Activated CD8-positive, alpha-beta memory T cell treated with anti-CD3 and anti-CD28 coated beads, Interleukin-2, amount 50 U/mL, for 4 hours (primary cell): ENCODE results near the gene SLC8A1.

Source experiments
- DNase-seq: peaks from one replicate; pipeline ENCODE4 v3.0.0-alpha.2; 2020

Gene SLC8A1

DNA sequence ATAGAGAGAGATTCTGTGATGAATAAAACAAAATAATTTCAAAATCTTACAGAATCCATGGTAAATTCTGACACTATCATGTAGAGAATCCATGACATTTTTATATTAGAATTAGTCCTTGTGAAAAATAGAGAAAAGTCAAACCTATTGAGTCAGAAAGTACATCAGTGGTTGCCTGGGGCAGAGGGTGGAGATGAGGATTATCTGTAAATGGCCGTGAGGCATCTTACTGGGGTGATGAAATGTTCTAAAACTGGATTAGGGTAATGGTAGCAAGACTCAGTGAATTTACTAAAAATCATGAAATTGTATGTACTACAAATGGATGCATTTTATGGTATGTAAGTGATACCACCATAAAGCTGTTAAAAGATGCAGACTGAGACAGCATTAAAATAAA is 323.1 kb downstream of the SLC8A1 start:
- DNase-seq: no peak

DNA sequence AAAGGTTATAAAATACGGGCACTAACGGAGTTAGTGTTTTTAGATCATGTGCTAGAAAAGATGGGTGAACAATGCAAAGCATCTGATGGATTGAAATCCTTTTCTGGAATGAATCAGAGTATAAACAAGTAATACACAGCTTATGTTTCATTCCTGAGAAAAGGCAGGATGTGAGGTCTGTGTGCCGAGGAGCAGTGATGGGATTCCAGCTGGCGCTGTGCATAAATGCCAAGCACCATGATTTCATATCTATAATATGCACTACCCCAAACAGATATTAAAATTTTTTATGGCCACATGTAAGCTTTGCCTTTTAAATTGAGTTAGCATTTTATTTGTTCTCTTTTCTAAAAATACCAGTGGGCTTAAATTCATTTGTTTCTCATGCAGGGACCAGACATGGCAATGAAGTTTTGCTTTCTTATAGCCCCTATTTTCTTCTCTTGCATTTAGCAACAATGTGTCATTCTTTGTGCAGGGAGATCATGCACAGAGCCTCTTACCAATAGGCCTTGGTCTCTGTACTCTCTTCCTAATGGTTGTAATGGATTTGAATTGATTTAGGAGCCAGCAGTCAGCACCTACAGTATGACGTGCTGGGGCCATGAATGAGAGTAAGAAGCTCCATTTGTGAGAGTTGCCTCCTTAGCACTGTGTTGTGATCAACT is 323.9 kb downstream of the SLC8A1 start:
- DNase-seq: no peak

DNA sequence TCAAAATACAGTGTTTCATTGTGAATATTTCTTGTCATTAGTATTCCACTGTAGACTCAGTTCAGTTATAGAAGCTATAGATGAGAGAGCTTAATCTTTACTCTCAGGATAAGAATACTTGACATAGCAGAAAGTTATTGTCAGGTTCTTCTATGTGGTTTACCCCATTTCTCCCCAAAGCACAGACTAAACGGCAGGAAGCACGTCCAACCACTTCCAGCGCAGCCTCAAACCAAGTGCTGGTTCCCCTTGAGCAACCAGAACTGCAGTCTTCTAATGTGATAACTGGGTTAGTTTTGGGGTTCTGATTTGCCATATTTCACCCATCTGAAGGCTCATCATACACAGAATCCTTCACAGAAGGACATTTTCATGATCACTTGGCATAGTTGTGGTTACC is 324.7 kb downstream of the SLC8A1 start:
- no peak for DNase-seq

DNA sequence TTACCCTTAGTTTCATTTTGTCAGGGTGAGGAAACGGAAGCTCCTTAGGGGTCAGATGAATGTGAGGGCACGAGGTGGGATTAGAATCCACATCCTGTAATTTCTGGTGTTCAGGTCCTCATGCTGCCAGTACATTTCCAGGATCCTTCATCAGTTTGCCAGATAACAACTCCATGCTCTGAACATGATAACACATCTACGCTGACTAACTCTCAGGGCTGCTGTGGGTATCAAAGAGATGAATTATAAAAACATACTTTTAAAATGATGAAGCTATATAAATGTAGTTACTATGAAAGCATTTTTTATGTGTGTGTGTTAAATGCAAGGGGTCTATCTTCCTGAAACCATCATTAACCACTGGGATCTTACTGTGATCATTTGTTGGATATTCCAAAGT is 325.9 kb downstream of the SLC8A1 start:
- DNase-seq: no peak

DNA sequence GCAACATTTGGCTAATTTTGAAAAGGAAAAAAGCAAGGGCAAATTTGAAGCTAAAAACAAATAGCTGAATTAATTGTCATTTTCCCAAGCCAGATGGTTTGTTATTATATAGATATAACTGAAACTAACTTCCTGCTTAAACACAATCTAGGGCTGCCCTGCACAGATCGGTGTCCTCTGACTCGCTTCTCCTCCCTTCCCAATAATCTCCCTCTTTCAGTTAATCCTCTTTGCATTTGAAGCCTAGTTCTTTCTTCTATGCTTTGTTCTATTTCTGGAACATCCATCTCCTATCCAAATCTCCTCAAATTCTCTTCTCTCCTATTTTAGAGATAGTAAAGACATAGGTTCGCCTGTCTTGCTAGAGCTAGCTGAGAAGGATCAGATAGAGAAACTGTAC is 328.1 kb downstream of the SLC8A1 start:
- no peak for DNase-seq

DNA sequence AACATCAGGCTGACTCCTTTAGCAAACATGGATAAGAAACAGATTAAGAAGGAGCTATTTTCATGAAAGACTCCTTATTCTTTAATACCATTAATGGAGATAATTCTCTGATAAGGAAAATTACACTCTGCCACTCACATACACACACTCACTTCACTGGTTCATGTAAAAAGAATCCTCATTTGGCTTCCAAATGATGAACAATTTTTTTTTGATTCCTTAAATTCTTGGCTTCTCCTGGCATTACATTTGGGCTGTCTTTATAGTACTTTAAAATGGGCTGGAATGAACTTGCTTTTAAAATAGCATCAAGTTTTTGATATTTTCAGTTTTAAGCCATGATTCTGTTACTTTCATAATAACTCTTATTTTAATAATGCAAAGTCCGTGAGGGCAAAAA is 328.6 kb downstream of the SLC8A1 start:
- DNase-seq: no peak

DNA sequence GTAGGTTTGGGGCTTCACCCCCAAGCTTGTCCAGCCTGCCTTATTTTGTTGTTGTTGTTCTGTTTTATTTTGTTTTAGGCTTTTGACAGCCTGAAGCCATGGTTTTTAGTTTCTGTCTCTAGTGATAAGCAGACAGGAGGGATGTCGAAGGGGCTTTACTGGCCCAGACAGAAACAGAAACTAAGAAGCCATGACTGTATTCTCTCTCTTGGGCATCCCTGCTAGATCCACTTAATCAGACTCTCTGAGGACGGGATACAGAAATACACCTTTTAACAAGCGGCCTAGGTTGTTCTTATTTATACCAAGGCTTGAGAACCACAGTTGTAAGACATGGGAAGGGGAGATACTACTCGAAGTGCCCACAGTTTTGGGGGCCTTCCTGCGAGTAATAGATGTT is 330.9 kb downstream of the SLC8A1 start:
- no peak for DNase-seq

DNA sequence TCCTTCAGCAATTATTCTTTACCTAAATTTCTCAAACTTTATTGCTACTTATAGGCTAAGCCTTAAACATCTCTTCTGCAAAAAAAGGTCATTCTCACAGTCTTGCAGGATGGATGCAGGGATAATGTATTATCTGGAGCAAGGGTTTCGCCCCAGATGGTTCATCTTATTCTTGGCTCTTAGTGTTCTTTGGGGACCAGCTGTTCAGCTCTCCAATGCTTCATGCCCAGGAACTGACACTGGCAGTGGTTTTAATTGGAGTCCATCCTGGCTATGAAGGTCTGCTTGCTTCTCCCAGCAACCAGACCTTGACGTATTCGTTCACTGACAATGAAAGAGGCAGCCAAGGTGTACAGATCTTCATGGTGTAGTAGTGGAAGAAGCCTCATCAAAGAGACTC is 331.9 kb downstream of the SLC8A1 start:
- no peak for DNase-seq

DNA sequence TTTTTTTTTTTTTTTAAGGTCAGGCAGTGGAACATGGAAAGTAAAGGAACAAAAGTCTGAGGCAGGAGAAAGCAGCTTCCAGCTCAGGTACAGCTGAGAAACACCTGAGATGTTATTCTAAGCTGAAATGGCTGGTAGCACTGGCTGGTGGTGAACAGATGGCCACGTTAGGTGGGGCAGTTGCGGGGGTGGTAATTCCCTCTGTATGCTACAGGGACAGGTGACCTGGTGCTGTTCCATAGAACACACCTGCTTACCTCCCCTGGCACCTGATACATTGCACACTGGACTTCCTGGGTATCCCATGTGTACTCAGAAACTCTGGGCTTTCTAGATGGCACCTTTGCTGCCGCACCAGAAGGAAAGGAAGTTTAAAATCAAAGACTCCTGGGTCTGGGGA is 333.3 kb downstream of the SLC8A1 start:
- DNase-seq: no peak

DNA sequence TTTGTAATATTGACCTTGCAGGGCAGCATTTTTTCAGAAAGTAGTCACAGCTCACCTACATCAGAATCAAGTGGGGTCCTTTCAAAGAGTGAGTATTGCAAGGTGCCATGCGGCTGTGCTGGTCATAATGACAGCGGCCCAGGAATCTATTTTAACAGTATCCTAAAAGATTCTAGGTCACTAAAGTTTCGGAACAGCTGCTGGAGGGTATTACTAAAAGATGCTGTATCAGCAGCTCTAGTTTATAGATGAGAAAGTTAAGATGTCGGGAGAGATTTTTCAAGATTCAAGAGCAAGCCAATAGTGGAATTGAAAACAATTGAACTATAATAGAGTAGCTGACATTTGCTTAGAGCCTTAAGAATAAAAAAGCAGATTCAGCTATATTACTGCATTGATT is 336.0 kb downstream of the SLC8A1 start:
- DNase-seq: no peak

DNA sequence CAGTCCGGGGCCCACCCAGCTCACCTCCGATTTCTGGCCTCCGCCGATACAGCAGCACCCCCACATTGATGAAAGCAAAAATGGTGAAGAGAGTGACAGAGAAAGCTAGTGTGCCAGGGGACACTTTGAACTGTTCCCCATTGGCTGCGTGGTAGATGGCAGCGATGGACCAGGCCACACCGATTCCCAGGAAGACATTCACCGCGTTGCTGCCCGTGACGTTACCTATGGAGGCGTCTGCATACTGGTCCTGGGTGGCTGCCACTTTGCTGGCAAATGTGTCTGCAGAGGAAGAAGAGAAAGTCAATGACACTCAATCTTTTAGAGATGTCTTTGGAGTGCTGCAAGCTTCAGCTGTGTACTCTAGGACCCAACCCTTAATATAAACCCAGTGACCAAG is 336.5 kb downstream of the SLC8A1 start:
- no peak for DNase-seq

DNA sequence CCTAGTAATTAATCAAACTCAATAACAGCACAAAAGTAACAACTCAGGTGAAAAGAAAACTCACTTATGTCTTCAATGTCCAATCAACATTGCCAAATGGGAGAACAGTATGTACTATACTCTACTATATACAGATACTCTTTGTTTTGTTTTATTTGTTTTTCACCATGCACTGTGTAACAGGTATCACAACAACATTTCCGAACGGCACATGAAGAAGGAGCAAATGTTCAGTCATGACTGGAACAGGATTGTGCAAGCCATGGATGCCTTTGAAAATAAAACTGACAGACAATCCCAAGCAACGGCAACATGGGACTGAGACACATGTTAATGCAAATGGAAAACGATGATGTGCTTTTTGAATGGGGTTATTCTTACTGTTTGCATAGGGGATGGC is 337.9 kb downstream of the SLC8A1 start:
- no peak for DNase-seq

DNA sequence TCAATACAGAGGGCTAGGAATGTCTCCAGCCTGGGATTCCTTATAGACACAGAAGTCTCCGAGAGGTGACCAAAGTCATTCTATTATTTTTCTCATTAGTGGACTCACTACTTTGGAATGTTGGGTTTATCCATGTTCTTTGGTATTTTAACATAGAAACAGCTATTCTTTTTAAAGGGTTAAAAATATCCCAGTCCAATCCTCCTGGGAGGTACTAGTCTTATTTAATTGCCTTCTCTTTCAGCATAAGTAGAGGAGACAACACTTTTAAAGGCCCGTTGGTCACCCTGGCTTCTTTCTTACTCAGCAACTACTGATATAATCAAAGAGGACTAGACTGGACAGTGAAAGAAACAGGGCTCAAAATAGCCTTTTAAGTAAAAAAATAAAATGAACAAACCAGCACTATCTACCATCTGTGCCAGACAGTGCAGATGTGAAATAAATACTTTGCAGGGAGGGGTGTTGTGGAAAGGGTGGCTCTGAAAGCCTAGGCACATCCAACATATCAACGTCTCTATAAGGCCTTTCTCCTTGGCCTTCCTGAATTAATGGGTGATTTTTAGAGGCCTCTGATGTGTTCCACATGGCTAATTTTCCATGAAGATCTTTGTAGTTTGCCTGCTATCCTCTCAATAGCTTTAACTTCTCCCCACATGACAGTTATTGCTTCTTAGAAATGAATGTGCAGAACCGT is 338.5 kb downstream of the SLC8A1 start:
- no peak for DNase-seq

DNA sequence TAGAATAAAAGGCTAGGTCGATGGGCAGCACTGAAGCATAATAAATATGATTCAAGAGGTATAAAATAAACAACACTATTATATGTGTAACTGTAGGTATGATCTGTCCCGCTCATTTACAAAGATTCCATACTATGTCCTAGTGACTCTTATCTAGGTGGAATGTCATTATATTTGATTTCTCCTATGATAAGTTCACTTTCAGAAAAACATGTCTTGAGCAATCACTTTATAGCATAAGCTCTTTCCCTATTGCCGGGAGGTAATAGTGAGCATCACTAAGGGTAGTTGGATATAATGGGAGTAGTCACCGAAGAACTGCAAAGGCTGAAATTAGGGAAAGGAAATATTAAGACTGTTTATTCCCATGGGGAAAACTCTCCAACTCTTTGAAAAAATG is 342.5 kb downstream of the SLC8A1 start:
- no peak for DNase-seq

DNA sequence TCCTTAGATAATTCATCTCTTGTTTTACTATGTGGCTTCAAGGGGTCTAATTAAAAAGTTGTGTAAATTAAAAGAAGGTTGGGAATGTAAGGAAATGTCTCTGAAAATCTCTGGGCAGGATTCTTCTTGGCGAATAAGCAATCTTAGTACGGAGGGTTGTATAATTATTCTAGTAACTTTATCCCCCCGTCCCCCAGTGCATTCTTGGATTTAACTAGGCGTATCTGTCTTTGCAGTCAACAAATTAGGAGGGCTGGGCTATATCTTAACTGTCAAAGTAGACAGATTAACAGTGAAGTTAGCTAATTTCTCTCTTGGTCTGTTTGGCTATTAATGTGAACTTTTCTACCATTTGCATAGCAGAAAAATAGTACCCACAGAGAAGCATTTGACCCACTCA is 343.0 kb downstream of the SLC8A1 start:
- no peak for DNase-seq

DNA sequence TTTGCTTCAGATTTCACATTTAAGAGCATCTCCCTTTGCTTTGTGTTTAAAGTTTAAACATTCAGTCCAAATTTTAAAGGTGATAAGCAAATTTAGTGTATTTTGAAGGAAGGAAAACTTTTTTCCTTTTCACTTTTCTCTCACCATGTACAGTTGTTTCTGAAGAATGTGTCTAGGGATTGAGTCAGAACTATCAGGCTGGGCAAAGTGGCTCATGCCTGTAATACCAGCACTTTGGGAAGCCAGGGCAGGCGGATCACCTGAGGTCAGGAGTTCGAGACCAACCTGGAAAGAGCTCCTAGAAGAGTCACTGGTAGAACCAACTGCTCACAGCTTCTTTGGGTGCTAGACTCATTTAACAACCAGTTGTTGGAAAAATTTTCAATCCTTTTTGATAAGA is 345.8 kb downstream of the SLC8A1 start:
- no peak for DNase-seq

DNA sequence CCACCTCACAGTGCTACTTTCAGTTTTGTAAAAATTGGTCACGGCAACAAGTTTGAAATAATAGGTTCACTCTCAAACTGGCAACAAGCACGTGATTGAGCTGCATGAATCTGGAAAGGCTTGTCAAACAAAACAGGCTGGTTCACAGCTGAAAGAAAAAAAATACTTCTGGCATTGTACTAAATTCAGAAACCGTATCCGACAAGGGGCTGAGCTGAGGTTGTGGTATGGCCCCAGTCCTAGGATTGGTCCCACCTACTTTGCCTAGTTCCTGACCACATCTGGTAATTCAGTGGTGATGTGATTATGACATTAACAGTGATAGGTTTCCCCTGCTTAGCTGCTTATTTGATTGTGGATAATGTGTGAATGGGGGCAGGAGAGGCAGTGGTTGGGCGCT is 346.3 kb downstream of the SLC8A1 start:
- no peak for DNase-seq

DNA sequence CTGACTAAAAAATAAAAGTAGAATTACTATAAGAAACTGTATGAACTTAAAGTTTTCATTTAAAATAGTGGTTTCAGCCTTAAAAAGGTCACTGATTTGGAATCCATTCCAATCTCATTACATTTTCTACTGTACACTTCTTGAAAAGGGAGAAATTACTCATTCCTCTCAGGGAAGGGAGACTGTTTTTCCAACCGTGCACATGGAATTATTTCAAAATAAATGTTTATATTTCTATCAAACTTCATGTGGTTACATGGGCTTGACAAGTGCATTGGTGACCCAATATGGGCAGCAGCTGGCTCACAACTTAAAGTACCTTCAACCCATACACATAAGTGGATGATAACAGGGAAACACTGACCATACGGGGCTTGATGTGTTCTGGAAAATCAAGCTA is 348.3 kb downstream of the SLC8A1 start:
- DNase-seq: no peak

DNA sequence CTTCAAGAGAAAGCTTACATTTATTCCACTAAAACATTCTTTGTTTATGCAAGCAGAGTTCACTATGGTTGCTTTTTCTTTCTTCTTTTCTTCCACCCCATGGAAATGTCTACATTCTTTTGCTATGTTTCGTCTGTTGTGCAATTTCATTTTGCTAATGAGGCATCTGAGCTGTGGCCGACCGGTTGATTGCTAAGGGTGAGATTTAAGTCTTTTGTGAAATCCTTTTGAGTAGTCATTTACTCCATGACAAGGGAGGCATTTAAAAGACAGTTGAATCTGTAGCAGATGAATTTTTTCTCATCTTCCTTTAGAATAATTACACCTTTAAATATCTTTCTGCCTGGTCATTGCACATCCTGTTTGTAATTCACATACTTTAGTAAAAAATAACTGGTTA is 348.7 kb downstream of the SLC8A1 start:
- DNase-seq: no peak

DNA sequence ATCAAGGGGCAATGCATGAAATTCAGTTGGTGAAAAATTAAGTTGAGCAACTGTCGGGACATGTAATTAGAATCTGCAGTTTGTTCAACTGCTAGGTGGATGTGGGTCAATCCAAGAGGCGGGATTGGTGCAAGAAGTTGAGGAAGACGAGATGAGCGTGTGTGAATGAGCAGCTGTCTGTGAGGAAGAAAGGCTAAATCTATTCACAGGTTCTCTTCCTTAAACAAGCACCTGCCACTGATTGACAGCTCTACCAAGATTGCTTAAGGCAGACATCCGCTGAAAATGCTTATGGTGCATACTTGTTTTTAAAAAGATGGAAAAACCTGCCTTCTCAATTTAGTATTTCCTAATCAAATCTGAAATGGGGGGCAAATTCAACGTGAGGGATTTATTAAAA is 349.4 kb downstream of the SLC8A1 start:
- no peak for DNase-seq

DNA sequence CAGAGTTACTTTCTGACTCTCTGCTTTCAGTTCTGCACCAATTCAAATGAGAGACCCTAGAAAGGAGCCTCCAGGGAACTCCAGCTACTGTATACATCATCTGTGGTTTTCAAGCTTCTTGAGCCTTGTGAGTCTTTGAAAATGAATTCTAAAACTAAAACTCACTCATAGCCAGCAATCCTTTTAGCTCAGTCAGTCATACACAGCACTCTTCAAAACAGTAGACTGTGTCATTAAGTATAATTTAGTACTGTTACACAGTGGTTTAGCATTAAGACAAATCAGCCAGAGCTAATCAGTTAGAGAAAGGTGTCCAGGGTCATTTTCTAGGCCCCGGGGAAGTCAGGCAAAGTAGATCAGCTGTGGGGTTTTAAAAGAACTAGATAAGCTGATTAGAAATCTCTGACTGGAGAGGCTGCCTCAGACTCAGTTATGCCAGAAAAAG is 350.7 kb downstream of the SLC8A1 start:
- no peak for DNase-seq

DNA sequence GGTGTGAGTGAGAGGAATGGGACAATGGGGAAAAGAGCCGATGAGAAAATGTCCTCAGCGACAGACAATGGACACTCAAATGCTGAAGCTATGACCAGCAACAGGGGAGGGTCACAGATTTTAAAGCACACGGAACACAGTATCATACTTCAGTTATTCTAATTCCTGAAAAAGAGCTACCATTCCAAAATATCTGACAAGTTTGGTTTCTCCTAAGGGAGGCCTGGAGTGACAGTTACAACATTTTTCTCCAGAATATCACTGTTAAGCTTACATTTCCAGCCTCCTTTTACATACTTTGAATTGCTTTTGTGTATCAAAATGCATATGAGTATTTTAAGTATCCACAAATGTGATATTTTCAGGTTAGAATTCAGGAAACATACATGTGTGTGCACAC is 351.2 kb downstream of the SLC8A1 start:
- DNase-seq: no peak

DNA sequence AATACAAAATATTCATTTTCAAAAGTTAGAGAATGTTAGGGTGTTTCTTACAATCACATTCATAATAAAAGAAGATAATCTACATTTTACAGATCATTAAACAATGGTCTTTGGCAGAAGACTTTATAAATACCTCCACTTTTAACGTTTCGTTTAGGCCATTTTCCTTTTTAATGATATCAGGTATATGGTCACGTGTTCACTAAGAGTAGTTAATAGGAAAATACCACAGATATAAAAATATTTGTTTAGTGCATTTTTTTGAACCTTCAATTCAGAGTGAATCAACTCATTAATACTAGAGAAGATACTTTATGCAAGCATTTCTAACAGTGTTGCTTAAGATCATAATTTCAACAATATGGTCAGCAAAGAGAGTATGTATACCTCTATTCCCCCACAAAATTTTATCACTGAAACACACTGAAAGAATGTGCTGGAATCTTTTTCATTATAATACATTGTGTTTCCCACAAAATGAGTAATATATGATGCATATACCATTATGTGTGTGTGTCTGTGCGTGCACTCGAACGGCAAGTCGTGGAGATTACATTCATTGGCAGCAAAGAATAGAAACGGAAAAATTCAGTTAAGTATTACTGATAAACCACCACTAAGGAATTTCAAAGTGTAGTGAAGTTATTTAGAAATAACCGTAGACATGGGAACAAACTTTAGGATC is 353.0 kb downstream of the SLC8A1 start:
- DNase-seq: no peak

DNA sequence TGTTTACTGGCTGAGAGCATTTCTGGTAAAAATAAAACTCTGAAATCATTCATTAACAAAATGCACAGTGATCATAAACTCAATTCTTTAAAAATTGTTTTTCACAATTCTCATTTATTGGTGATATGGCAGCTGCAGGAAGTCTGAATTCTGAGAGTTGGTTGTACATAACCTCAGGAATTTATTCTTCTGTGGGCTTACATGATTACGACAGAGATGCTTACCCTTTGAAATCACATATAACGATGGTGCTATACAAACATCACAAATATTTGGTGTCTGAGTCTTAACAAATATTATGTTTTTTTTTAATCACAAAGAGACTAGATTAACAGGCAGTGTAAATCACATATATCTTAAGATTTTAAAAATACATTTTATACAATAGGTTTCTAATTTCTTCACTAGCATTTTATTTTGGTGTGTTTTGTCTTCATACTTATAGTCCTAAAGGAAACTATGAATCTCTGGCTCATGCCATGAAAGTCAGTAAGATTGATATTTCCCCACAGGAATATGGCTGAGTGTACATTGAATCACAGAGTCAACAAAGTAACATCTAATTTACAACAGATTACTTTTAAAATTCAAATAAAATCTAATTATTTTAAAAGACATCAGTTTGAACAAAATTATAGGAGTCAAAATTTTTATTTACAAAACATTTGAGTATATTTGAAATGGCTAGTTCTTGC is 354.1 kb downstream of the SLC8A1 start:
- DNase-seq: no peak
